ENCODE results near the gene CENPX. TPM values are rescaled to one million over a fixed set of nuclear protein-coding genes. Genes with fewer than 3 reads are reported as not detected.

The CENPX gene
- total and polyA plus RNA-seq, 2 of the 13 experiments (the other 11 are each of a cell fraction or from before 2014, with no cell fraction given), result 92.7 to 170 TPM

DNA sequence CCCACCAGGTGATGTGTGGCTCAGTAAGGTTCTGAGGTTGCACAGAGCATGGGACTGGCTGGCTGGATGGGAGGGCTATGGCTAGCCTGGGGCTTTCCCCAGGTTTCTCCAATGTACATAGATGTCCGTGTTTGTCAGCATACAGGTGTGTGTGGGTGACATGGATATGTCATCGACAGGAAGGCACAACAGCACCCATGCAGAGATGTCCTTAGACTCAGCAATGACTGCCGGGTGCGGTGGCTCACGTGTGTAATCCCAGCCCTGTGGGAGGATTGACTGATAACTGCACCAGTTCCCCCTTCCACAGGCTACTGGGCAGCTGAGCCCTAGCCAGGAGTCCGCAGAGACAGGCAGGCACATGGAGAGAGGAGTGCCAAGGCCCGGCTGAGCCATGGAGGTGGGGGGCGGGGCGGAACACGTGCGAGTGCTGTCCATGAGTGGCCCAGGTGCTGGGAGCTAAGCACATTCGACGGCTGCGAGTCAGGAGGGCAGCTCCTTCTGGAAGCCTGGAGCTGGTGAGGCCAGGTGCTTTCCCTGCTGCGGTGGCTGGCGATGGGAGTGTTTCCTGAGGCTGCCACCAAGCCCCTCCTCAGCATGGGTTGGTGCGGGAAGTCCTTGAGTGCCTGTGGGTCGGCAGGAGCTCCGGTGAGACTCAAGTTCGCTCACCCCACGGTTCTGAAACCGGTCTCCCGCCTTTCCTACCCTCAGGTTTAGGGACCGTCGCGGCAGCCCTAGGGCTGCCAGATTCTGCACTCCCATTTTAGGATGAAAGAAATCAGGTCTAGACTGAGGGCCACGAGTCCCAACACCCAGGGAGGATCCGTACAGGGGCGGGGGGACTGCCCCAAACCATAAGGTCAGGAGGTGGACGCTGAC, 46.1 kb downstream of the CENPX start (continued):
- TF ChIP-seq, protein P1, sequence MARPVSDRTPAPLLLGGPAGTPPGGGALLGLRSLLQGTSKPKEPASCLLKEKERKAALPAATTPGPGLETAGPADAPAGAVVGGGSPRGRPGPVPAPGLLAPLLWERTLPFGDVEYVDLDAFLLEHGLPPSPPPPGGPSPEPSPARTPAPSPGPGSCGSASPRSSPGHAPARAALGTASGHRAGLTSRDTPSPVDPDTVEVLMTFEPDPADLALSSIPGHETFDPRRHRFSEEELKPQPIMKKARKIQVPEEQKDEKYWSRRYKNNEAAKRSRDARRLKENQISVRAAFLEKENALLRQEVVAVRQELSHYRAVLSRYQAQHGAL (CRISPR knock-in tag; IDR thresholded peaks at IDR 0.05; ENCODE audit: not compliant biosample characterization), result no peak
- TF ChIP-seq CBFB (CRISPR knock-in tag; IDR thresholded peaks at IDR 0.05) (no peak), ZNF317 (CRISPR knock-in tag; IDR thresholded peaks at IDR 0.05) (no peak), POLR2AphosphoS5 (IDR thresholded peaks at IDR 0.05; ENCODE audit: low read depth, low read length) (peak; percentile 55), NCOA2 (CRISPR knock-in tag; IDR thresholded peaks at IDR 0.05) (no peak; the same call in 1 of the 2 replicates), ATF7 (IDR thresholded peaks at IDR 0.05) (no peak), ATF7 (CRISPR knock-in tag; IDR thresholded peaks at IDR 0.05) (no peak; the same call in none of the 2 replicates), RCOR2 (CRISPR knock-in tag; IDR thresholded peaks at IDR 0.05) (no peak), SP2 (CRISPR knock-in tag; IDR thresholded peaks at IDR 0.05) (no peak), KLF15 (CRISPR knock-in tag; IDR thresholded peaks at IDR 0.05; ENCODE audit: borderline replicate concordance) (no peak), FOXK1 (CRISPR knock-in tag; IDR thresholded peaks at IDR 0.05; ENCODE audit: borderline replicate concordance, low read depth) (no peak), ZNF772 (CRISPR knock-in tag; IDR thresholded peaks at IDR 0.05) (no peak), CAMTA2 (CRISPR knock-in tag; IDR thresholded peaks at IDR 0.05; ENCODE audit: borderline replicate concordance) (no peak), MYNN (CRISPR knock-in tag; IDR thresholded peaks at IDR 0.05; ENCODE audit: low read depth) (no peak), TBX2 (CRISPR knock-in tag; IDR thresholded peaks at IDR 0.05; ENCODE audit: borderline replicate concordance) (no peak; the same call in 1 of the 2 replicates), ZSCAN30 (CRISPR knock-in tag; IDR thresholded peaks at IDR 0.05) (no peak), ZSCAN12 (CRISPR knock-in tag; IDR thresholded peaks at IDR 0.05) (no peak), ZNF598 (CRISPR knock-in tag; IDR thresholded peaks at IDR 0.05; ENCODE audit: borderline replicate concordance) (no peak), KDM3A (CRISPR knock-in tag; IDR thresholded peaks at IDR 0.05; ENCODE audit: low read depth) (peak; percentile 53; the same call in 1 of the 2 replicates), KAT2B (IDR thresholded peaks at IDR 0.05; ENCODE audit: borderline replicate concordance, low read depth, low read length) (no peak), MXD3 (CRISPR knock-in tag; IDR thresholded peaks at IDR 0.05) (no peak; the same call in 1 of the 2 replicates)
- TF ChIP-seq, protein P2, sequence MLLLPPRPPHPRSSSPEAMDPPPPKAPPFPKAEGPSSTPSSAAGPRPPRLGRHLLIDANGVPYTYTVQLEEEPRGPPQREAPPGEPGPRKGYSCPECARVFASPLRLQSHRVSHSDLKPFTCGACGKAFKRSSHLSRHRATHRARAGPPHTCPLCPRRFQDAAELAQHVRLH (CRISPR knock-in tag; IDR thresholded peaks at IDR 0.05; ENCODE audit: borderline replicate concordance, low read depth), result no peak
- TF ChIP-seq, protein P3, sequence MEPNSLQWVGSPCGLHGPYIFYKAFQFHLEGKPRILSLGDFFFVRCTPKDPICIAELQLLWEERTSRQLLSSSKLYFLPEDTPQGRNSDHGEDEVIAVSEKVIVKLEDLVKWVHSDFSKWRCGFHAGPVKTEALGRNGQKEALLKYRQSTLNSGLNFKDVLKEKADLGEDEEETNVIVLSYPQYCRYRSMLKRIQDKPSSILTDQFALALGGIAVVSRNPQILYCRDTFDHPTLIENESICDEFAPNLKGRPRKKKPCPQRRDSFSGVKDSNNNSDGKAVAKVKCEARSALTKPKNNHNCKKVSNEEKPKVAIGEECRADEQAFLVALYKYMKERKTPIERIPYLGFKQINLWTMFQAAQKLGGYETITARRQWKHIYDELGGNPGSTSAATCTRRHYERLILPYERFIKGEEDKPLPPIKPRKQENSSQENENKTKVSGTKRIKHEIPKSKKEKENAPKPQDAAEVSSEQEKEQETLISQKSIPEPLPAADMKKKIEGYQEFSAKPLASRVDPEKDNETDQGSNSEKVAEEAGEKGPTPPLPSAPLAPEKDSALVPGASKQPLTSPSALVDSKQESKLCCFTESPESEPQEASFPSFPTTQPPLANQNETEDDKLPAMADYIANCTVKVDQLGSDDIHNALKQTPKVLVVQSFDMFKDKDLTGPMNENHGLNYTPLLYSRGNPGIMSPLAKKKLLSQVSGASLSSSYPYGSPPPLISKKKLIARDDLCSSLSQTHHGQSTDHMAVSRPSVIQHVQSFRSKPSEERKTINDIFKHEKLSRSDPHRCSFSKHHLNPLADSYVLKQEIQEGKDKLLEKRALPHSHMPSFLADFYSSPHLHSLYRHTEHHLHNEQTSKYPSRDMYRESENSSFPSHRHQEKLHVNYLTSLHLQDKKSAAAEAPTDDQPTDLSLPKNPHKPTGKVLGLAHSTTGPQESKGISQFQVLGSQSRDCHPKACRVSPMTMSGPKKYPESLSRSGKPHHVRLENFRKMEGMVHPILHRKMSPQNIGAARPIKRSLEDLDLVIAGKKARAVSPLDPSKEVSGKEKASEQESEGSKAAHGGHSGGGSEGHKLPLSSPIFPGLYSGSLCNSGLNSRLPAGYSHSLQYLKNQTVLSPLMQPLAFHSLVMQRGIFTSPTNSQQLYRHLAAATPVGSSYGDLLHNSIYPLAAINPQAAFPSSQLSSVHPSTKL (CRISPR knock-in tag; IDR thresholded peaks at IDR 0.05), result peak; percentile 8; the same call in 1 of the 2 replicates
- TF ChIP-seq, protein P4, sequence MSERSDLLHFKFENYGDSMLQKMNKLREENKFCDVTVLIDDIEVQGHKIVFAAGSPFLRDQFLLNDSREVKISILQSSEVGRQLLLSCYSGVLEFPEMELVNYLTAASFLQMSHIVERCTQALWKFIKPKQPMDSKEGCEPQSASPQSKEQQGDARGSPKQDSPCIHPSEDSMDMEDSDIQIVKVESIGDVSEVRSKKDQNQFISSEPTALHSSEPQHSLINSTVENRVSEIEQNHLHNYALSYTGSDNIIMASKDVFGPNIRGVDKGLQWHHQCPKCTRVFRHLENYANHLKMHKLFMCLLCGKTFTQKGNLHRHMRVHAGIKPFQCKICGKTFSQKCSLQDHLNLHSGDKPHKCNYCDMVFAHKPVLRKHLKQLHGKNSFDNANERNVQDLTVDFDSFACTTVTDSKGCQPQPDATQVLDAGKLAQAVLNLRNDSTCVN (CRISPR knock-in tag; IDR thresholded peaks at IDR 0.05; ENCODE audit: borderline replicate concordance), result no peak

All from HepG2 (cell line).